A673 (cell line): ENCODE measurements around the gene CSRP3. TPM values are rescaled to one million over a fixed set of nuclear protein-coding genes. Genes with fewer than 3 reads are reported as not detected.

Experiments used
- BruUV-seq: library from RNA; stranded (reverse); fragments of 400-500 nt; replicated peaks from 2 replicates; lab custom pipeline; 2021; lab: Mats Ljungman, UMichigan
- CTCF ChIA-PET: fragments of 300-600 bp; sonication (Branson Sonifier 250); formaldehyde crosslinking; loops from one replicate; lab custom pipeline; 2022; ENCODE audit warnings: antibody characterized with exemption; lab: Charles Lee
- POLR2A ChIA-PET: fragments of 300-600 bp; sonication (Branson Sonifier 250); formaldehyde crosslinking; loops from one replicate; lab custom pipeline; 2022; ENCODE audit warnings: antibody characterized with exemption; ENCODE audit not compliant: low non-redundant PET; lab: Charles Lee
- DNase-seq: peaks from one replicate; pipeline ENCODE4 v3.0.0-alpha.2; 2015; ENCODE audit warnings: low spot score
- H3K27ac ChIP-seq: fragments of 200-600 bp; sonication (generic); 2 replicates; pipeline ENCODE4 v1.5.1; 2016; ENCODE audit warnings: mixed run types, low read depth, mild to moderate bottlenecking, mixed read lengths, antibody characterized with exemption, low read length; ENCODE audit not compliant: poor library complexity, severe bottlenecking
- H3K27me3 ChIP-seq: fragments of 200-600 bp; sonication (generic); replicated peaks from 2 replicates; pipeline ENCODE4 v1.6.1; 2017; ENCODE audit warnings: mixed run types, low read depth, mild to moderate bottlenecking, mixed read lengths, antibody characterized with exemption, low read length; ENCODE audit not compliant: insufficient read depth, poor library complexity
- H3K36me3 ChIP-seq: fragments of 200-600 bp; sonication (generic); 2 replicates; pipeline ENCODE4 v1.6.1; 2016; ENCODE audit warnings: mixed run types, mild to moderate bottlenecking, mixed read lengths, antibody characterized with exemption, low read length; ENCODE audit not compliant: insufficient read depth, poor library complexity, severe bottlenecking
- H3K4me1 ChIP-seq: fragments of 200-600 bp; sonication (generic); 2 replicates; pipeline ENCODE4 v1.6.1; 2017; ENCODE audit warnings: mixed run types, mild to moderate bottlenecking, mixed read lengths, antibody characterized with exemption, low read length; ENCODE audit not compliant: insufficient read depth, poor library complexity, severe bottlenecking
- H3K4me3 ChIP-seq: fragments of 200-600 bp; sonication (generic); 2 replicates; pipeline ENCODE4 v1.5.1; 2016; ENCODE audit warnings: low read depth, mixed run types, mild to moderate bottlenecking, mixed read lengths, low read length; ENCODE audit not compliant: poor library complexity, severe bottlenecking
- H3K9me3 ChIP-seq: fragments of 200-600 bp; sonication (generic); 2 replicates; pipeline ENCODE4 v1.6.1; 2016; ENCODE audit warnings: mixed run types, low read depth, mild to moderate bottlenecking, mixed read lengths, antibody characterized with exemption, low read length; ENCODE audit not compliant: poor library complexity, severe bottlenecking
- EZH2 ChIP-seq: fragments of 200-600 bp; sonication (generic); IDR thresholded peaks from 2 replicates; pipeline ENCODE4 v1.6.1; 2017; ENCODE audit warnings: borderline replicate concordance, low read depth, mild to moderate bottlenecking, mixed read lengths, antibody characterized with exemption, low read length; ENCODE audit not compliant: poor library complexity, severe bottlenecking
- intact Hi-C: fragments of 100-400 bp; cut with micrococcal nuclease; formaldehyde crosslinking; loops from one replicate; pipeline ENCODE4 v1.10.0; 2022; ENCODE audit not compliant: unreplicated experiment
- total RNA-seq: library from RNA; stranded (reverse); gene quantifications from 2 replicates; pipeline ENCODE4 v1.2.3, GENCODE V29; 2021
- TF ChIP-seq, protein P1 (sequence below): fragments of 300-800, 200-600 bp; sonication (generic); conservative IDR thresholded peaks from 2 replicates; pipeline ENCODE4 v1.5.1; 2017; ENCODE audit warnings: low read depth, mild to moderate bottlenecking, antibody characterized with exemption, low read length, moderate library complexity, mixed read lengths

CSRP3 gene
- total RNA-seq, 1 experiment from 2014 or later: not detected

DNA sequence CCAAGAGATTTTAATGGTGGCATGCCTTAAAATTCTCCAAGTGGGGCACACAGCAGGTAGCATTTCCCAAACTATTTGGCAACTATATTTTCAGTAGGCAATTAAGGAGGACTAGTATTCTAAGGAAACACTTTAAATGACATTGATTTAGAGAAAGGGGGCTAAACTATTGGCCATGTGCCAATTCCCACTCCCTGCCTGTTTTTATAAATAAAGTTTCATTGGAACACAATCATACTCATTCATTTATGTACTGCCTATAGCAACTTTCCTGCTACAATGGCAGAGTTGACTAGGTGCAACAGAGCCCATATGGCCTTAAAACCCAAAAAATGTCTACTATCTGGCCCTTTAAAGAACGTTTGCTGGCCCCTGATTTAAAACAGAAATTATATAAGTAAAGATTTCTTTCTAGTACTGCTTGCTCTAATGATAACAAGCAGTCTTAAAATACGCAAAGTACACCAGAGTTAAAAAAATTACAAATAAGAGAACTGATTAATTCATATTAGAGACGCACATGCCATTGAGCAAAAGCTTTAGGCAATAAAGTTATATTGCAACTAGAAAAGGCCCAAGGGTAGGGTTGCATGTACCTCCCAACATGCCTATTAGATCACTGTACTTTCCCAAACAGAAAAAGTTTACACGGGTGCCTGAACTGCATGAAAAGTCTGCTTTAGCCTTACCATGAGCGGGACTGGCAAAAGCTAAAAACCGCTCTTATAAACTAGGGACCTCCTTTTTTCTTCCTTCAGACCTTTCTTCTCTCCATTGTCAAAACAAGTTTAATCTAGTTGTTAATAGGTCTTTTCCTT is 24.8 kb upstream of the CSRP3 start:
- no peaks in the 10 kb centered on the region for H3K4me1 ChIP-seq
- intact Hi-C loops: no loop called here
- H3K27ac ChIP-seq: no peak overlapping the region
- CTCF ChIA-PET: no interaction called here
- no peaks in the 10 kb centered on the region for H3K27me3 ChIP-seq
- no peaks in the 10 kb centered on the region for H3K9me3 ChIP-seq
- peaks cover 7% of the 10 kb centered on the region for H3K36me3 ChIP-seq
- no peak for TF ChIP-seq EZH2
- TF ChIP-seq, protein P1, sequence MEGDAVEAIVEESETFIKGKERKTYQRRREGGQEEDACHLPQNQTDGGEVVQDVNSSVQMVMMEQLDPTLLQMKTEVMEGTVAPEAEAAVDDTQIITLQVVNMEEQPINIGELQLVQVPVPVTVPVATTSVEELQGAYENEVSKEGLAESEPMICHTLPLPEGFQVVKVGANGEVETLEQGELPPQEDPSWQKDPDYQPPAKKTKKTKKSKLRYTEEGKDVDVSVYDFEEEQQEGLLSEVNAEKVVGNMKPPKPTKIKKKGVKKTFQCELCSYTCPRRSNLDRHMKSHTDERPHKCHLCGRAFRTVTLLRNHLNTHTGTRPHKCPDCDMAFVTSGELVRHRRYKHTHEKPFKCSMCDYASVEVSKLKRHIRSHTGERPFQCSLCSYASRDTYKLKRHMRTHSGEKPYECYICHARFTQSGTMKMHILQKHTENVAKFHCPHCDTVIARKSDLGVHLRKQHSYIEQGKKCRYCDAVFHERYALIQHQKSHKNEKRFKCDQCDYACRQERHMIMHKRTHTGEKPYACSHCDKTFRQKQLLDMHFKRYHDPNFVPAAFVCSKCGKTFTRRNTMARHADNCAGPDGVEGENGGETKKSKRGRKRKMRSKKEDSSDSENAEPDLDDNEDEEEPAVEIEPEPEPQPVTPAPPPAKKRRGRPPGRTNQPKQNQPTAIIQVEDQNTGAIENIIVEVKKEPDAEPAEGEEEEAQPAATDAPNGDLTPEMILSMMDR: no peak
- no TSS peak for BruUV-seq
- no peak overlapping the region for H3K4me3 ChIP-seq
- POLR2A ChIA-PET: no interaction called here
- DNase-seq: no peak

DNA sequence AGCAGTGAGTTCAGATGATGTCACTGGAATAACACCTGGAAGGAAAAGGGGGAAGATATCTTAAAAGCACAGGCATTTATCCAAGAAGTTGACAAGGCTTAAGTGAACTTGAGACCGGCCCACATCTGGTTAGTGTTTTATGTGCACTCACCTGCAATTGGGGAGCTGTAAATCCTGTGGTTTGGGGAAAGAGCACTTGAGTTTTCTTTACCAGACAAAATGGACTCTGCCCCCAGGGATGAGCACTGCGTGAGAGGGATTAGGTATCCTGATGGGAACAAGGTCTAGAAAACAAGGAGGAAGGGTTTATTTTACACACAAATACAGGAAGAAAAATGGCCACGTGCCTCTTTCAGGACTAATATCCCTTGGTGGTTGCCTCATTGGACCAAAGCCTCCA is 23.8 kb upstream of the CSRP3 start:
- intact Hi-C loops: no loop called here
- Histone ChIP-seq H3K27ac (no peak overlapping the region), H3K4me3 (no peak overlapping the region), H3K9me3 (no peaks in the 10 kb centered on the region), H3K36me3 (peaks cover 7% of the 10 kb centered on the region), H3K4me1 (no peaks in the 10 kb centered on the region), H3K27me3 (no peaks in the 10 kb centered on the region)
- DNase-seq: no peak
- ChIA-PET CTCF (no interaction called here), POLR2A (no interaction called here)
- no TSS peak for BruUV-seq
- TF ChIP-seq, protein P1: no peak
- TF ChIP-seq EZH2: no peak

DNA sequence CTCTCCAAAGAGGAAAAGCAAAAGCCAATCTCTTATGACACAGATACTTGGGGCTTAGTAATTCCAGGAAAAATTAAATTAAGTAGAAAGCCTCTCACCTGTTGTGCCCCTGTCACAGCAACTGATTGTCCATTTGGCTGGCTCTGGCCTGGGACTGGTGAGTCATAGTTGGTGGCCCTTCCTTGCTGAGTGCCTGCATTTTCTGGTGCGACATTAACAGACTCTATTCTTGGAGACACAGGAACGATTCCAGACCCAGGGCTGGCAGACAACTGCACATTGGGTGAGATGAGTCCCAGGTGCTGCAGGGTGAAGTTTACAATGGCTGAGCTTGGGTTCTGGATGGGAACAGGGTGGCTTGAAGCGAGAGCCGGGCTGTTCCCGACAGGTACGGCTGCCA is 23.3 kb upstream of the CSRP3 start:
- POLR2A ChIA-PET: no interaction called here
- Histone ChIP-seq H3K9me3 (no peaks in the 10 kb centered on the region), H3K4me3 (no peak overlapping the region), H3K27me3 (no peaks in the 10 kb centered on the region), H3K36me3 (peaks cover 5% of the 10 kb centered on the region), H3K27ac (no peak overlapping the region), H3K4me1 (no peaks in the 10 kb centered on the region)
- TF ChIP-seq, protein P1: no peak
- no peak for TF ChIP-seq EZH2
- intact Hi-C loops: no loop called here
- no peak for DNase-seq
- TSS peak; percentile 14 for BruUV-seq
- CTCF ChIA-PET: no interaction called here
